H1 (cell line): ENCODE data around the gene CCNG2. TPM values are rescaled to one million over a fixed set of nuclear protein-coding genes. Genes with fewer than 3 reads are reported as not detected.

Source experiments
- E2F6 ChIP-seq: IDR thresholded peaks from 2 replicates; pipeline ENCODE4 v1.6.1; 2012; ENCODE audit warnings: inconsistent platforms
- EP300 ChIP-seq, 2 experiments: IDR thresholded peaks; 1 replicate in 1 of 2; 2 replicates in 1 of 2; pipeline ENCODE4 v1.6.1; 2011 to 2012; ENCODE audit warnings: low read depth in 2 of 2, low read length in 2 of 2, mild to moderate bottlenecking in 2 of 2, borderline replicate concordance in 1 of 2, inconsistent platforms in 1 of 2, moderate library complexity in 1 of 2
- EZH2 ChIP-seq: fragments of 200-600 bp; sonication (generic); IDR thresholded peaks from 2 replicates; pipeline ENCODE4 v1.7.1; 2012; ENCODE audit warnings: low read depth, mild to moderate bottlenecking, moderate library complexity, low read length, inconsistent platforms; ENCODE audit not compliant: severe bottlenecking
- HDAC2 ChIP-seq, 2 experiments: fragments of 300-600 bp in 1 of 2; sonication (generic) in 1 of 2; IDR thresholded peaks; 2 replicates each; pipeline ENCODE4 v1.6.1; 2011 to 2012; ENCODE audit warnings: low read depth in 2 of 2, low read length in 2 of 2, mild to moderate bottlenecking in 2 of 2, moderate library complexity in 2 of 2, borderline replicate concordance in 1 of 2, inconsistent platforms in 1 of 2
- POU5F1 ChIP-seq: IDR thresholded peaks from 2 replicates; pipeline ENCODE4 v1.6.1; 2011; ENCODE audit warnings: low read depth, mild to moderate bottlenecking, low read length, moderate library complexity
- RFX5 ChIP-seq: IDR thresholded peaks from 2 replicates; pipeline ENCODE4 v1.6.1; 2011; ENCODE audit warnings: low read depth, low read length, improper control_type of control experiment, borderline replicate concordance
- SIX5 ChIP-seq: IDR thresholded peaks from 2 replicates; pipeline ENCODE4 v1.6.1; 2011; ENCODE audit warnings: mild to moderate bottlenecking, low read depth, low read length
- polyA plus RNA-seq, 7 experiments: library from polyadenylated mRNA; depleted of rRNA in 3 of 7; stranded (reverse) in 5 of 7; unstranded in 2 of 7; fragments of >200 nt in 5 of 7; fragments of 200-250 nt in 2 of 7; gene quantifications; 1 replicate in 5 of 7; 2 replicates in 1 of 7; 4 replicates in 1 of 7; pipeline versions ENCODE4 v1.2.1 to v1.2.3, GENCODE V29; 2011 to 2013; ENCODE audit warnings: missing spikeins in 2 of 7, mixed read lengths in 2 of 7
- total RNA-seq: library from RNA; stranded (reverse); fragmentation: NEBNext Ultra II Directional; extraction: Animal tissue kit (Norgen Biotek cat#: 25700); gene quantifications from 2 replicates; pipeline ENCODE4 v1.2.1, GENCODE V29; 2021

Gene CCNG2
- total and polyA plus RNA-seq, 2 of the 8 experiments (the other 6 are each of a cell fraction or from before 2014, with no cell fraction given) = 3.5 to 13.9 TPM

DNA sequence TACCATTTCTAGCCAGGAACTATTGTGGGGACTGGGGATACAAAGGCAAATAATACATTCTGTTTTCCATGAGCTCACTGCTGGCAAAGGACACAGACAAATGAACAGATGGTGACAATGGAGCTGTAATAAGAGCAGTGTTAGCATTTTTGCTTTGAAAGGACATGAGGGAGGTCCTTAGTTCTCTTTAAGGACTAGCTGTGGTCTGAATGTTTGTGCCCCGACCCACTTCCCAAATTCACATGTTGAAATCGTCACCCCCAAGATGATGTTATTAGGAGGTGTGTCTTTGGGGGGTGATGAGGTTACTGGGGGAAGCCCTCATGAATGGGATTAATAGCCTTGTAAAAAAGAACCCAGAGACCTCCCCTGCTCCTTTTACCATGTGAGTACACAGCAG lies 30.3 kb downstream of the CCNG2 start (continued):
- no peak for TF ChIP-seq RFX5
- no peak for TF ChIP-seq SIX5
- no peak for TF ChIP-seq HDAC2 (IDR thresholded peaks at IDR 0.05; ENCODE audit: borderline replicate concordance in 1 of 2, low read depth in 2 of 2, low read length in 2 of 2)
- no peak for TF ChIP-seq EZH2
- TF ChIP-seq EP300 (IDR thresholded peaks at IDR 0.05; ENCODE audit: borderline replicate concordance in 1 of 2, low read depth in 2 of 2, low read length in 2 of 2) = no peak
- no peak for TF ChIP-seq E2F6
- TF ChIP-seq POU5F1 = no peak
